DMS153 treated with DMSO at 0.1 percent for 48 hours (cell line): ENCODE data around the gene RETREG3.
"Not testable (repeated sequence)": the region's sequence is repeated elsewhere in the genome, so short reads cannot be mapped to it uniquely, and the experiment has no call there.

Source experiments
- DNase-seq: peaks from one replicate; lab custom pipeline; 2025; ENCODE audit not compliant: unreplicated experiment; lab: John Stamatoyannopoulos, UW

The RETREG3 gene

DNA sequence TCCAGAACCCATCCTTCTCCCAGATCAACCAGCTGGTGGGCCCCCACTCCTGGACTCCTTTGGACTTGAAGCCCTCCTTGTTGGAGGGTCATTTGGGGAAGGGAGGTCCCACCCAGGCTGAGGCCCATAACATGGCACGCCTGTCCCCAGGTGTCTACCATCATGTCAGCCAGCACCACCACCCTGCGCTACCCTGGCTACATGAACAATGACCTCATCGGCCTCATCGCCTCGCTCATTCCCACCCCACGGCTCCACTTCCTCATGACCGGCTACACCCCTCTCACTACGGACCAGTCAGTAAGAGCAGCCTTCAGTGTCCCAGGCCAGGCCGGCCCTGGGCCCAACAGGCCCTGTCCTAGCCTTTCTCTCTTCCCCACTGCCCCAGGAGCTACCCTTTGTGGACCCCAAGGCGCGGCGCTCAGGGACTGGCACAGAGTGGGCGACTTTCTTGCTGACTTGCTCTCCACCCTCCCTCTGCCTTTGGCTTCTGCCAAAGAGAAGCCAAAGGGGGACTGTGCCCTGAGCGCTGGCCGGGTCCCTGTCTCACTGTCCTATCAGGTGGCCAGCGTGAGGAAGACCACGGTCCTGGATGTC is 4.6 kb upstream of the RETREG3 start:
- DNase-seq: no peak

GRCh38 chr17:42612013-42612412 is 2.8 kb upstream of the RETREG3 start:
- DNase-seq: no peak

- DNase-seq: not testable (repeated sequence)
These were observed 934 bp upstream of the RETREG3 start for GRCh38 chr17:42609814-42610801.

- DNase-seq: no peak
These were observed 631 bp downstream of the RETREG3 start for GRCh38 chr17:42608305-42609181.

- DNase-seq: no peak
These were observed 1.4 kb downstream of the RETREG3 start for GRCh38 chr17:42607769-42608168.

DNA sequence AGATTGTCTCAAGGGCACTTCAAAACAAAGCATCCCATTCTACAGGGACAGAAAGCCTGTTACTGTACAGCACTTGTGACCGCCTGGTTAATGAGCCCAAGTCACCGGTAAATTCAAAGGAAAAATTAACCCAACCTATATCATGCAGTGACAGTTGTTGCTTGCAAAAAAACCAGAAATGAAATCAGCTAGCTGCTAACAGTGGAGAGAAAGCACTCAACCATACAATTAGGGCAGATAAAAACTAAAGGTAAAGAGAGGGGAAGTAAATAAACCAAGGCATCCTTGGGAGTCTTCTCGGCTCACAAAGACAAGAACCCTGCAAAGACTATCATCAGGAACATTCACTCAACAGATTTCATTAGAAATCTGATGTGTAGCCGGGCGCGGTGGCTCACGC is 5.9 kb downstream of the RETREG3 start:
- DNase-seq: no peak

GRCh38 chr17:42598905-42599304 is 10.3 kb downstream of the RETREG3 start:
- no peak for DNase-seq

- DNase-seq: no peak
These were observed 12.8 kb downstream of the RETREG3 start for GRCh38 chr17:42596386-42596785.

GRCh38 chr17:42591411-42591810 is 17.8 kb downstream of the RETREG3 start:
- no peak for DNase-seq

GRCh38 chr17:42590886-42591285 is 18.3 kb downstream of the RETREG3 start:
- no peak for DNase-seq

- no peak for DNase-seq
These were observed 22.5 kb downstream of the RETREG3 start for GRCh38 chr17:42586514-42587230.

GRCh38 chr17:42585353-42585752 is 23.8 kb downstream of the RETREG3 start:
- no peak for DNase-seq

DNA sequence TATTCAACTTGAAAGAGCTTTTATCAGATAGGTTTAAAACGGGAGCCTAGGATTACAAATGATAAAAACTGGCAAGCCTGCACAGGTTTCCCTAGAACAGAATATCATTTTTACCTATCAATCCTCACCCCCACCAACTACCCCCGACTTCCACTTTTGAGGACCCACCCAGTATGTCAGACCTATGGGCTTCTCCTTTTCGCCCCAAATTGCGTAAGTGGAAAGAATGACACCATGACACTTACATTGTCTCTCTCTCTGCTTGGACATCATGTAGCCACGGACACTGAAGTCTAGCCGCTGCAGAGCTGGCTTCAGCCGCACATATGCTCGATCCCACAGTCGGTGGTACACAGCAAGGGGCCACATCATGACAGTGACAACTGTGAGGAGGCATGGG is 24.3 kb downstream of the RETREG3 start:
- DNase-seq: no peak

DNA sequence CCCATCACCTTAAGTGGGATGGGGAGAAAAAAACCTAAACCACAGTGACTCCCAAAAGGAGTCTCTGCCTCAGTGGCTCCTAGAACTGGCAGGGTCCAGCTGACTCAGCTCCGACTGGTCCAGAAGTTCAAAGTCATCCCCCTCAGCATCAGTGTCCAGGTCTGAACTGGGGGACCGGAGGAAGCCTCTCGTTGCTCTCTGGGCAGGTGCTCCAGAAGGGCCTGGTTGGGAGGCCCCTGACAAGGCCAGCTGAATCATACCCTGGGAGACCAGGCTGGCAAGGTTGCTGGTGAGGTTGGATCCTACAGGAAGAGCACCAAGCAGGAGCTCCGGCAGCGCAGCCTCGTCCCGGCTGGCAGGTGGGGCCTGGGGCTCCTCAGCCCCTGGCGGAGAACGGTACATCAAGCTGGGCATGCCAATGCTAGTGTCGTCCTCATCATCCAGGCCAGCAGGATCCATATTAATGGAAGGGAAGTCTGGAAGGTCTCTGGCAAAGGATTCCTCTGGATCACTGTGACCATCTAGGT is 27.4 kb downstream of the RETREG3 start:
- DNase-seq: no peak

DNA sequence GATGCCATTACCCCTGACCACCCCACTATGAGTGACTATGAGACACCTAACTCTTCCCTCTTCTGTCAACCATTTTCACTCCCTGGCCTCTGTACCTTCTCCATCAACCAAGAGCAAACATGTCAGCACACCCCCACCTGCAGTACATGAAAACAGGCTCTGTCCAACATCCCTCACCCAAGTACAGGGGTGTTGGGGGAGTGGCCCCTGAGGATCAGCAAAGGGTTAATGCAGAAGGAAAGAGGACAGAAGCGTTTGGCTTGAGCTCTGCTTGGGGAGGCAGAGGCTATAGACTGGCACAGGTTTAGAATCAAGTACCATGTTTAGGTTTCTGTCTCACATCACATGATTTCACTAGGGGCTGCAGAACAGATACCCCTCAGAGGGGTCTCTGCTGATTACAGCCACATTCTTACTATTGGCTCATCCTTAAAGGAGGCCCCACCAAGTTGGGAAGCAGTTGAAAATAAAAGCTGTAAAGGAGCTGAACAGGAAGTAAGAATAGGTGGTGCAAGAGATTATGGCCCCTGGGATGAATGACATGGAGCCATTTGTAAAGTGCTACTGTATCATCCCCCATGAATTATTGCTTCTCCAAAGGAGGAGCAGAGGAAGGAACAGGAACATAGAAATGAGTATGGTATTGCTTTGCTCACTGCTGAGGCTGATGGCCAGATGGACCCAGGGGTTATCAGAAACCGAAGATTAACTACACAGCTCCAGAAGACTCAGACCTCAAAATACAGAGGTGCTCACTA is 29.2 kb downstream of the RETREG3 start:
- DNase-seq: no peak

DNA sequence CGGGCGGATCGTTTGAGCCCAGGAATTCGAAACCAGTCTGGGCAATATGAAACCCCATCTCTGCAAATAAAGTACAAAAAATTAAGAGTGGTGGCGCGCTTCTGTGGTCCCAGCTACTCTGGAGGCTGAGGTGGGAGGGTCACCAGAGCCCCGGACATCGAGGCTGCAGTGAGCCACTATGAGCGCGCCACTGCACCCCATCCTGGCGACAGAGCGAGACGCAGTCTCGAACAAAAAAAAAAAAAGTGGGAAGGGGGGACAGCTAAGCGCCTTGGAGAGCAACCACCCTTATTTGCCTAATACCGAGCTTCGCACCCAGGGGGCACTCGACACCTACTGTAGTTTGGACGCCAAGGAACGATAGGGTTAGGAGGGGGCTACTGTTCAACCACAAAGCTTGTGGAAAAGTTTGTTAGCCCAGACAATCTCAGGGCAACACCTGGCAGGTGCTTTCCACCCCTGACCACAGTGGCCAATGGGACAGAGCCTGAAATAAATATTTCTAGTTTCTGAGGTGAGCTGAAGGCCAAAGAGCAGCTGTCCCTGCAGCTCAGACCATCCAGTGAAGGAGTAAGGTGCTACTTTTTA is 30.8 kb downstream of the RETREG3 start:
- DNase-seq: peak; percentile 49

- peak; percentile 93 for DNase-seq
These were observed 31.5 kb downstream of the RETREG3 start, which contains the start of gene PSMC3IP for GRCh38 chr17:42577532-42578281. Gene PSMC3IP, minus strand, starts transcription at chr17:42577729. Its CDS starts 43 bp downstream, at chr17:42577686.

- no peak for DNase-seq
These were observed 32.0 kb downstream of the RETREG3 start for GRCh38 chr17:42577140-42577531.

- DNase-seq: no peak
These were observed 34.7 kb downstream of the RETREG3 start for GRCh38 chr17:42574463-42574862.
